Pons (tissue), 1 donor: ENCODE data around the gene TNS1.

Source experiments
- DNase-seq: peaks from one replicate; pipeline ENCODE4 v3.0.0-alpha.2; 2016; ENCODE audit warnings: low spot score

TNS1 gene

DNA sequence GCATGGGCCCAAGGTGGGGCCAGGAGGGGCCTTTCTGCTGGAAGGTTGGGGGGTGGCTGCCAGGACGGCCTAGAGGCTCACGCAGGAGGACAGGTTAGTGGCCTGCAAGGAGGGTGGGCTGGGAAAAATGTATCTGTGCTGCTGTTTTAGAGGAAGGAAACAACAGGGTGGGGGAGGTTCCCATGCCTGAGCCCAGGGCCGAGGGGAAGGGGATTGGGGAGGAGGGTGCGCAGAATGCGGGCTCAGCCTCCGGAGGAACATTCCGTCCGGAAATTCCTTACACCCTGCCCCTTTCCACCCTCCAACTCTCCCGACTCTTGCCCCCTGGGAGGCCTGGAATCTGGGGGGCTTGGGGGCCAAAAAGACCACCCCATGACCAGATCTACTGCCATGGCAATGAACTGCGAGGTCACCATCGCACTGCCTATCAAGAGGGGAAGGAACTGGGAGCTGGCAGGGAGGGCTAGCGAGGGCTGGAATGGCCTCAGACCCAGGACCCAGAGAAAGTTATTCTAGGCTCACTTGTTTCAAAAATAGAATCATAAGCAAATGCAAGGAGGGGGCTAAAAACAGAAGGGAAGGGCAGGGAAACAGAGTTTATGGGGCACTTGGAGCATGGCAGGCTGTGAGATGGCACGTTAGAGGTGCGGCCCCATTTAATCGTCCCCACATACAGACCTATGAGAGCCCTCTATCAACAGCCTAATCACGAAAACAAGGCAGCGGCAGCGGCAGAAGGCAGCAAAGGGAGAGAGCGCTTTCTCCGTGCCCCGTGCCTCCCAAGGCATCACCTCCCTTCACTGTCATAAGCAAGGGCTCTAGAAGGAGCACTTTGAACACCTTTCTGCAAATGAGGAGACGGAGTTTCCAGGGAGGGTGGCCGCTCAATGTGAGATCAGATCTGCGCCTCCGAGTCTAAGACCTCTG is 90.4 kb downstream of the TNS1 start:
- no peak for DNase-seq

DNA sequence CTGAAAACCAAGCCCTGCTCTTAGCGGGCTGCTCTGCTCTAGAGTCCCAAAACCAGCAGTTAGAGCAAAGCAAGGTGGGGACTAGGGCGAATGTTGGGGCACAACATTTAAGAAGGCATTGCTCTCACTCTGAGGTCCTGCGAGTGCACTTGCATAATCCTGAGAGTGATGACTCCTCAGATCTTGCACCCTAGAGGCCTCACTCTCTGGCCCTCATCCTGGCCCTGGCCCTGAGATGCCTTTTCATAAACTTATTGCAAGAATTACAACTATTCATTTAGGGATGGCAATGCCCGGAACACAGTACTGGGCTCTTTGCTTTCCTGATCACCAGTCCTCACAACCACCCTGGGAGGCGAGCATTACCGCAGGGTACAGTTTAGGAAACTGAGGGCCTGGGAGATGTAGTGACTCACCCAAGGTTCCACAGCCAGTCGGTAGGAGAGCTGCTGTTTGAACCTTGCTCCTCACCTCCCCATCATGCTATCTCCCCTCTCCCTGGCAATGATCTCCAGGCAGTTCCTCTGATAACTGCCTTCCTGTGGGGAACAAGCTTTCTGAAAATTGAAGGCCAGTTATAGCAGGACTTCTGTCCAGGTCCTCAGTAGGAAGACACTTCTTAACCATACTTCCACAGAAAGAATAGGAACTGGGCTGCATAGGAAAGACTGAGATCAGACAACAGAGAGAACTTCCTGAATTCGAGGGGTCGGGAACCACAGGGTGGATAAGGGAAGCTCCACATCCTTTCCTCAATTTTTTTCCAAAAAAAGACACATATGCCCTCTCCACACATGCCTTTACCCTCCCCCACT is 91.3 kb downstream of the TNS1 start:
- DNase-seq: no peak

DNA sequence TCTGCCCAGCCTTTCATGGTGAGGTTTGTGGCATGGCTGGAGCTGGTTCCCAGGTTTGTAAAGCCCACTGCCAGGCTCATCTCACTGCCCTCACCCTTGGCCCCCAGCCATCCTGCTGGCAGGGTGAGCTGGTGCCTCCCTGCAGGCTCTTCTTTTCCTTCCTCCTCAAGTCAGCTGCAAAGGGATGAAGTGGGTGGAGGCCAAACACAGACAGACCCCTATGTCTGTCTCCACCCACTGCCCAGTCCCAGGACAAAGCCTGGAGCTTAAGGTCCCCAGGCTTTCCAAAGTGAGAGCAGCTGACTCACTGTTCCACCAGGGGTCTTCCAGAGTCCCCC is 92.0 kb downstream of the TNS1 start:
- no peak for DNase-seq

DNA sequence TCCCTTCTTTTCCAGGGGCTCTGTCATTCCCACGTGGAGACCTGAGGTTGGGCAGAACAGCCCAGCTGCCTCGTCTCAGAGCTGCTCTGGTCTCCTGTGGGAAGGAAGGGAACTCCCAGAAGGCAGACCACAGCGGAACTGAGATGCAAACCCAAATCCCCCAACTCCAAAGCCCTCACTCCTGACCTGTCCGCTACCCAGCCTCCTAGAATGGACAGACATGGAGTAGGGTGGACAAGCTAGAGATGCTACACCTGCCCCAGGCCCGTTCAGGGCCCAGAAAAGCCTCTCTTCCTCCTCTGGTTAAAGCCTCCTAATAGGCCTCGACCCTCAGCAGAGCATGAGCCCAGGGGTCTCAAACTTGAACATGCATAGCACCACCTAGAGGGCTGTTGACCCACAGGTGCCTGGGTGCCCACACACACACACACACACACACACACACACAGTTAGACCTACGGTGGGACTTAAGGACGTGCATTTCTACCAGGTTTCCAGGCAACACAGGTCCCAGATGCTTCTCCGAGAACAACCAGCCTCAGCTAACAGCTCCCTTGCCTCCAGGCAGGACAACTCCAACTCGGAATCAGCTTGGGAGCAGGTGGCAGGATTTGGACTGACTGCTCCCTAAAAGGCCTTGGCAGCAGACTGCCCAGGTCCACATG is 93.5 kb downstream of the TNS1 start:
- DNase-seq: no peak

DNA sequence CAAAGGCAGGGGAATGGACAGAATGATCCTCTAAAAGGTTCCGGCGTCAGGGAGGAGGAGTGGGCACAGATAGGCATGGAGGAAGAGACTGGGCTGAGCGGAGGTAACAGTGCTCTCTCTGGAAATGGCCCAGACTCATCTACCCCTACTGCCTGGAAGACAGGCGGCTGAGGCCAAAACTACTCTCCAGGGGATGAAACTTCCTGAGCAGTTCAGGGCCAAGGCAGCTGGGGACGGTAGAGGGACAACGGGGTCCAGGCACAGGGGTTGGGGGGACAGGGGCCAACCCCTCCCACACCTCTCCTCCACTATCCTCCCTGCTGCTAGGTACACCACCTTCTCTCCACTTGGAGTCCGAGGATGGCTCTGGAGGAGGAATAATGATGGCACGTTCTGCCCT is 94.3 kb downstream of the TNS1 start:
- DNase-seq: no peak

DNA sequence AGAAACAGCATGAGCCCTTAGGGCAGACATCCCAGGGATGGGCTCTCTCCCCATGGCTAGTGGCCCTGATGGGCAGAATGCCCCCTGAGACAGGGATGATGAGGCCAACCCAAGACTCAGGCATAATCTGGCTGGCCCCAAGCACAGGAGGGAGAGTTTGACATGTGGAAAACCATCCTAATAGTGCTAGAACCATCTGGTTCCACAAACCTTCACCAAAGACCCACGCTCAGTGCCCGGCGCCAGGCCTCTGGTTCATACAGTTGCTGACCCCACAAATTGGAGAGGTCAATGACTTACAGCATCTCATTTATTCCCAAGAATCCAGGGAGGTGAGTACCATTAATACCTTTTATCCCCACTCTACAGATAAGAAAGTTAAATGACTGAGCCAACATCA is 95.5 kb downstream of the TNS1 start:
- no peak for DNase-seq

DNA sequence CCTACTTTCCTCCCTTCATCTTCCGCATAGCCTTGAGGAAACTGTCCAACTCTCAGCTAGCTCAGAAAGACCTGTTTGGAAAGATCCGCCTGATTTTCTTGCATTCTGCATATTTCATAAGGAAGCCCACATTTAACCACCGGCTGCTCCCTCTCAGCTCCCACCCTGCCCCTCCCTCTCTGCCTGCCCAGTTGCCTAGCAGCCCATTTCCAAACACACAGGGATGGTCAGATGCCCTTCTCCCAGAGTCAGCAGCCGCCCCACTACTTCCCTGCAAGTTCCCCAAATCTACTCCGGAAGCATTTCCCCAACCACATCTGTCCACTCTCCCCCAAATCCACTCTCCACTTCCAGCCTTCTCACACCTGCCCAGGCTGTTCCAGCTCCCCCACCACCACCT is 96.0 kb downstream of the TNS1 start:
- DNase-seq: no peak

DNA sequence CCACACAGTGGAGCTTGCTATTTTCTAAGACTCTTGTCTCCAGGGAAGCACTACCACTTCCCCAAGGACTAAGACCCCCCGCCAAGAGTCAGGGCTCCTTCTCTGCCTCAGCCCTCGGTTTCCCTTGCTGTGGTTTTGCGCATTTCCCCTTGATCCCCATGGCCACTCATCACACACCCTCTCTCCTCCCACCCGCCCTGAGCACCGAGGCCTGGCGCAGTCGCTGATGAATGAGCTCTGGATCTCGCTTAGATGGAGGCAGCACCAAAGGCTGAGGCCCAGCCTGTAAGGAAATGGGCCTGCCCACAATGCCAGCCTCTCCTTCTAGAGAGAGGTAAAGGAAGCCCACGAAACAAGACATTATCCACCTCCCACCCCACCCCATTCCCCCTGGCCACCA is 96.9 kb downstream of the TNS1 start:
- peak; percentile 39 for DNase-seq

DNA sequence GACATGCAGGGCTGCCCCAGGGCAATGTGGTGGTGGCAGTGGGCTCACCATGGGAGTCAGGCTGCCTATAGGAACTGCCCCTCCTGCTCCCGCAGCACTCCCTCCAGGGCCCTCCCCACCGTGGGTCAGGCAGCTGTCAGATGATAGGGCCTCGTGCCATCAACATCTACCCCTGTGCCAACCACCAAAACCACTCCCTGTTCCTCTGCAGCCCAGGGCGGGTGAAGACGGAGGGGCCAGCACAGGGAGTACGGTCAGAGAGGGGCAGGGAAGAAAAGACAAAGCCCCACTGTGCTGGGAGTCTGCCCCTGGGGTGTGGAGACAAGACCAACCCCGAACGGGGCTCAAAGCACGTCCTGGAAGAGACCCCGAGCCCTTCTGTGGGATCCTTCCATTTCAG is 97.4 kb downstream of the TNS1 start:
- peak; percentile 76 for DNase-seq

DNA sequence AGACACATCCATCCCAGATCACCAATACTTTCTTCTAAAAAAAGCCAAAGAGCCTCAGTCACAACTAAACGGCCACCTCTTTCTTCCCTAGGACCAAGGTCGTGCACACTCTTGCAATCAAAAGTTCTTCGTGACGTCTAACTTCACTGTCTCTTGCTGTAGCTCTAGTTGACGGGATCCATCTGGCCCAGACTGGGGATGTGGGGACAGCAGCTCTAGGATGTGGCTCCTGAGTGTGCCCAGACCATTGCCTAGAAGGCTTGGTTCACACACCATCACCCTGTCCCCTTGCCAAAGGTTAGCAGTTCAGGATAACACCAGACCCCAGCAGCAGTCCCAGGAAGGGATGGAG is 98.2 kb downstream of the TNS1 start:
- DNase-seq: no peak

DNA sequence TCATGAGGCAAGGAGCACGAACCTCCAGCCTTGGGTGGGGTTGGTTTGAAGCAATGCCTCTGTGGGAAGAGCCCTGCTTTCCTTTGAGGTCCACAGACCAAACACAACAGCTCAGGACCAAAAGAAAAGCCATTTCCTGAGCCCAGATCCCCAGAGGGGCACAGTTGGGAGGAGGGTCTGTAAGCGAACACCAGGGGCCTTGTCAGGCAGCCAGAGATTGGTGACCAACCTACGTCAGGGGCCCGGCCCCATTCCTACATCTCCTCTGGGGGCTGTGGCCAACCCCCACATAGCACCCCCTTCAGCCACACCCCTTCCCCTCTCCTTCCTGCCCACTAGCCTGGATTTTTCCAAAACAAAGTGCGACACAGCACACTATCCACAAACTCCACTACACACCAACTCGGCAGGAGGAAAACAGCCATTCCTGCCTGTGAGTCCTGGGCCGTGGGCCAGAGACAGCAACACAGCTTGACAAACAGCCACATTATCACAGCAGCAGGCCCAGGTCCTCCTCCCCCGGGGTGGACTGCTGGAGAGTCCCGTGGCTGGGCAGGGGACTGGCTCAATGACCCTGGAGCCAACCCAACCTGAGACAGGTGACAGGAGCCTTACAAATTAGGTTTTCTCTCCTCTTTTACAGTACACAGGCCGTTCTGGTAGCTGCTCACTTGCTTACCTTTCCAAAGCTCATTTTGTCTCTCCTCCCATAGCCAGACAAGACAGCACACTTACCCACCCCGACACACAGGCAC is 98.8 kb downstream of the TNS1 start:
- DNase-seq: peak; percentile 83

DNA sequence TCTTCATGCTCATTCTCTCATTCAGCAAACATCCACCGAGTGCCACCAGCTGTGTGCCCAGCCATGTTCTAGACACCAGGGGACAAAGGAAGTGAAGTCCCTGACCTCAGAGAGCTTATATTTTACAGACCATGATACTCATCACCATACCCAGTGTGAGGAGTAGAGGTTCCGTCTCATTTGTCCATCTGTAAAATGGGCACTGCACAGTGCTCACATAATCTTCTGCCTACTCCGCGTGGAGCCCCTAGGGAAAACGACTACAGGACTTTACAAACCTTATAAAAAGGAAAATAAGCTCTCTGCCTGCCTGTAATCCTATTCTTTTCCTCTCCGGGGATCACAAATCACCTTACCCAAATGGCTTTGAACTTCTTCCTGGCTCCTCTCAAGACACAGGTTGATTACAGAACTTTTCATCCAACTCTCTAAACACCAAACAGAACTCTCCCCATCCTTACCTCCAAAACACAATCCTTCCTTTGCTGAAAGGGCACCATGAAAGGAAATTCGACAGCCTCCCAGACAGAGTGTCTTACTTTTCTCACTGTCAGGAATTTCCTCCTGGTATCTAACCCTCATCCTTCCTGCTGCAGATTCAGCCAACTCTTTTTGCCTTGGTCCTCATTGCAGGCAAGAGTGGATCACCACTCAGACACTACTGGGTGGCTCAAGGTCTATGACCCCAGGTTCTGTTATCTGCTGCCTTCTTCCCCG is 99.5 kb downstream of the TNS1 start:
- DNase-seq: no peak

DNA sequence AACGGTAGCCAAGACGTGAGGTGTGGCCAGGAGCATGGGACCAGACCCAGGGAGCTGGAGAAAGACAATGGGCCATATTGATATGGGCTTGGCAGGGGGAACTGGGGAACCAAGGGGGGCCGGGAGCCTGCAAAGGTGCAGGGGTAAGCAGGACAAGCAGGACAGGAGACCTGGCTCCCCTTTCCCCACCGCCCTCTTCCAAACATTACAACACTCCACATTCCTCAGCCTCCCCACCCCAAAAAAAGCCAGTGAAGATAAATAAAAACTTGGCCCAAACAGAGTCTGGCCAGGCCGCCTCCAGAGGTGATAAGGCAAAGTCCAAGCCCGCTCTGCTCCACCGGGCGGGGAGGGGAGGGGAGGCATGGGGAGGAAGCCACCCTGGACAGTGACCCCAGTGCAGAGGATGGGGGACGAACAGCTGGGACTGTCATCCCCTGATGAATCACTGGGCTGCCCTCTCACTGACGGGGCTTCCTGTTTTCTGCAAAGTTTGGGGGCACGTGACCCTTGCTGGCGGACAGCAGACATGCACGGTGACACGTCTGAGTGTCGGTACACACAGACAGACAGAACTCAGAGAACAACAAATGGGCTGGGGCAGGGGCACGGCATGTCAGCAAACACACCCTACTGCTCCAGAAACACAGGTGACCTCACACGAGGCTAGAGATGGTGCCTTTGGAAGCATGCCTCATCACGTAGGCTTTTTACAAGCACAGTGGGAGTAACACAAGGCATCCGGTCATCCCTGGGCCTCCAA is 100.2 kb downstream of the TNS1 start:
- DNase-seq: peak; percentile 46

DNA sequence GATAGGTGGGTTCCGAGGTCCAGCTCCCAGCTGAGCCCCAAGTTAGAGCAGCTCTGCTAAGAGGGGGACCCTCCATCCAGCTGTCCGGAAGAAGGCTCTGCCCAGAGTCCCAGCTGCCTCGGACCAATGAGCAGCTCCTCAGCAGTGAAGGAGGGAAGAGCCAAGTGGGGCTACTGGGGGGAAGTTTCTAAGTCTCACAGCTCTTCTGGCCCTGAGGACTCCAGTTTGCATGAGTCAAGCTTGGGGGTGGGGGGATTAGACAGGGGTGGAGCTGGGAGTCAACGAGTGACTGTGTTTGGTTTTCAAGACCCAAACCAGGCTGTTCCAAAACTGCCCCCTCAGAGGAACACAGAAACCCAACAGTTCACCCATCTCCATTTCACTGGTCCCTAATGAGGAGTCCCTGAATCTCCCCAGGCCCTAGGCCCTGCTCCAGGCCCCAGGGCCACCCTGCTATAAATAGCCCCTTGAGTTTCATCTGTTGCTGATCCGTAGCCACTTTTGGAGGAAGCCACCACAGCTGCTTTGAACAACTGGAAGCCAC is 100.9 kb downstream of the TNS1 start:
- no peak for DNase-seq

DNA sequence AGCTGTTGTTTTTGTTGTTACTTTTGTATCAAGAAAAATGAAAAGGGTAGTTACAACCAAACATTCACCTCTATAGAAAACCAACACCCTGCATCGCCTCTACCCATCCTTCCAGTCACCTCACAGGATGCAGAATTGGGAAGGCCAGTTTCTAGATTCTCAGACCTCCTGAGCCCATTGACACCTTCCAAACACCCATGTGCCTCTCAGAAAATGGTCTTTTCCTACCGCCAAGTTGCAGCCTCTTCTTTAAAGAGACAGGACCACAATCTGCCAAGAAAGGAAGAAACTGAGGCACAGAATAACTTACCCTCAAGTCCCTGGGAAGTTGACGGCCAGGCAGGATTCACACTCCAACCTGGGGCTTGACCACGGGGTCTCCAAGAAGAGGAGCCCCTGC is 101.4 kb downstream of the TNS1 start:
- DNase-seq: no peak

DNA sequence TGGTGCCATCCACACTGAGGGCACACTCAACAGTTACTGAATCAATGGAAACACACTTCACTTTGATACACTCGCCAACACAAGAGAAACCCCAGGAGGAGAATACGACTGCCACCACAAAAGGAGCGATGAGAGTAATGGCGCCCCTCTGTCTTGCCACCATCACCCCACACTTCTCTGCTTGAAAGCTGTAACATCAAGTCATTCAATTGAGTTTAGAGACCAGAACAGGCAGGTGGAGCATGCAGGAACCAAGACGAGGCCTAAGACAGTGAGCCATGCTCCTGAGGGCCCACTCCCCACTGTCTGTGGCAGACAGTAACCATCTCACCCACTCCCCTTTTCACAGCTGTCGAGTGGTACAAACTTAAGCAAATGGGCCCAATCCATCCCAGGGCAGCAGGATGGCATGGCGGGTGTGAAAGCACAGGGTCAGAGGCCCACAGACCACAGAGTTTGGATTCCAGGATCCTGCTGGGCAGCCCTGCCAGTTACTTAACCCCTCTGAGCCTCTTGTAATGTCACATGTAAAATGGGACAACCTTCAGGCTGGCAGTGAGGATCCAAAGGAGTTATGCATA is 101.9 kb downstream of the TNS1 start:
- DNase-seq: no peak

DNA sequence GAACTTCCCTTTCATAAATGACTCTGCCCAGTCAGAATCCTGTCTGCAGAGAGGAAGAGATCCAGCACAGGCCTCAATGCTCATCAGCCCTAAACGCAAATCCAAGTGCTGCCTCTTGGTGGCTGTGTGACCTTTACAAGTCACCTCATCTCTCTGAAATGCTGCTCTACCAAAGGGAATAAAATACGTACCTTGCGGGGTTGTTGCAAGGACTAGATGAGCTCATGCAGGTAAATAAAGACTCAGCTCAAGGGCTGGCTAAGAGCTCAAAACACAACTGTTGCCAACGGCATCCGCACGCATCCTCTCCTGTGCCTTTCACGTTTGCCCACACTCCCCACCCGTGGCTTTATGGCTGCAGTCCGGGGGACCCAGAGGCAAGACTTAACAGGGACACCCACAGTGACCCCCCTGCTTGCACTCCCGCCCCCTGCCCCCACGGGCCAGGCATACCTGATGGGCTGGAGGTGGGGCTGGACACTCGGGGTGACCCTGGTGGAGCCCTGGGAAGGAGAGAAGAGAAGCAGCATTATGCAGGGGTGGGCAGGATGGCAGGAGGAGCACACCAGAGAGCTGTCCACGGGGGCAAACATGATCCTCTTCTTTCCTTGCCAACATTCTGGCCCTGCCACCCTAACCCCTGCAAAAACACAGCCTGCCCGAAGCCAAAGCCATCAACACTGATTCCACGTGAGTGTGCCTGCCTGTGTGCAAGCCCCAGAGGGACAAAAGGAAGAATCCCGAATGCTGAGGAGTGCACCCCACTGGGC is 102.6 kb downstream of the TNS1 start:
- no peak for DNase-seq

DNA sequence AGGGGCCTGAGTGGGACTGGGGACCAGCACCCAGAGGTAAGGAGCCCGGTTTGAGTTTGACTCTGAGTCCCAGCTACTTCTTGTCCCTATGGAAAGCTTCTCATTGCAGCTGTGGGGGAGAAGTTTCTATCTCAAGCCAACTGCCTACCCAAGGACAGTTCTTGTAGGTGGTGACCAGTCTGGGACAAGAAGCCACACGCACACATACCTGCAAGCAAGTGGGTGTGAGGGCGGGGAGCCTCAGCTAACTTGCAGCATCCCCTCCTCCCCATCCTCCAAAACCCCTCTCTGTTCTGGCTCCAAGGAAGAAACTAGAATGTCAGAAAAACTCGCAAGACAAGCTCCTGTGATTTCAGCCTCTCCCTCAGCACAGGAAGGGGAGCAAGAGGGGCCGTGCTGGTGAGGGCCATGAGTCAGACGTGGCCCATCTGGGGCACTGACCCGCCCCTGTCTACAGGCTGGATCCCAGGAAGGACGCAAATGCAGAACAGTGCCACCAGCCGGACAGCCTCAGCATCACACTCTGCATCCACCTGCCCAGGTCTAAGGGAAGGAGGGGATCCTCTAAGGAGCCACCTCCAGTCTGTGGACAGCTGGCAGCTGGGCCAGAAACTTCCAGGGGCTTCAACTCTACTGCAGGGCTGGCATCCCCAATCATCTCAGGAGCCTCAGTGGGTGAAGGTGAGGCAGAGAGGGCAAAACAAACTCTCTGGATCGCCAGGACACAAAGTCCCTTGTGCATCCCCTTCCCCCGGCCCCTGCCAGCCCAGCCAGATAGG is 103.4 kb downstream of the TNS1 start:
- no peak for DNase-seq
